Anterior cingulate cortex (tissue), 58 donors: ENCODE data around the gene TMEM74B.

ENCODE experiments used
- DNase-seq, 58 donors: peaks; one replicate each; lab custom pipeline; 2025; lab: John Stamatoyannopoulos, UW

The TMEM74B gene

DNA sequence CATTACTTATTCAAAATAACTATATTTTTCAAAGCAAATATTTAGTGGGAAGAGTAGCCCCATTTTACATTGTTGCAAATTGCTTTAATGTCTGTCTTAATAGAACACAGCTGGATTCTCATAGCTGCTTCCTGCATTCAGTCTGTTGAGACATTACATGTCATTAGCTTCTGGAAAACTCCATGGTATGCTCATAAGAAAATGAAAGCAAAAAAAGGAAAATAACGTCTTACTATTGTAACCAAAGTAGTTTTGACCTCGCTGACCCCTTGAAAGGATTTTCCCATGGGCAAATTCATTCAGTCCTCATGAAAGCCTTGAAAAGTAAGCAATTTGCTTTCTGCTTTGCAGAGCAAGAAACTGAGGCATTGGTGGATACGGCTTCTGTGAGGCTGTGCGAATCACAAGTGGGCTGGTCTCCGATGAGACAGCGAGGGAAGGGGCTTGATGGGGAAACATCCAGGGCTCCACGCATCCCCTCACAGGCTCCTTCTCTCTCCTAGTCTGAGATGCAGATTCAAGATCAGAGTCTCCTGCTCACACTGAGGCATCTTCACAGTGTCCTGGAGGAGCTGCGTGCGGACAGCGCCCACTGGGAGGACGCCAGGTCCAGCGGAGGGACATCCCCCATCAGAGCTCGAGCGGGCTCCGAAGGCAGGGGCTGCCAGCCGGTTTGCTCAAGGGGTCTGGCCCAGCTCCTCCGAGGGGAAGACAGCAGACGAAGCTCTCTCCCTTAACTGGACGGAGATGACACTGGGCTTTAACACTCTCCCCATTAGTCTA is 21.8 kb upstream of the TMEM74B start:
- no peak for DNase-seq

DNA sequence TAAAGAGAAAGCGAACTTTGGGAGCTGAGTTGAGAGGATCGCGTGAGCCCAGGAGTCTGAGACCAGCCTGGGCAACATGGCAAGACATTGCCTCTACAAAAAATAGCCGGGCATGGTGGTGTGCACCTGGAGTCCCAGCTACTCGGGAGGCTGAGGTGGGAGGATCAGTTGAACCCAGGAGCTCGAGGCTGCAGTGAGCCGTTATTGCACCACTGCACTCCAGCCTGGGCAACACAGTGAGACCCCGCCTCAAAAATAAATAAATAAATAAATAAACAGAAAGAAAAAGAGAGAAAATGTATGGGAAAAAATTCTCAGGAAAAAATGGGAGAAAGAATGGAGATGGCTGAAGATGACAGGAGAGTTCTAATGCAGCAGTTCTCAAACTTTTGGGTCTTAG is 21.0 kb upstream of the TMEM74B start:
- no peak for DNase-seq

DNA sequence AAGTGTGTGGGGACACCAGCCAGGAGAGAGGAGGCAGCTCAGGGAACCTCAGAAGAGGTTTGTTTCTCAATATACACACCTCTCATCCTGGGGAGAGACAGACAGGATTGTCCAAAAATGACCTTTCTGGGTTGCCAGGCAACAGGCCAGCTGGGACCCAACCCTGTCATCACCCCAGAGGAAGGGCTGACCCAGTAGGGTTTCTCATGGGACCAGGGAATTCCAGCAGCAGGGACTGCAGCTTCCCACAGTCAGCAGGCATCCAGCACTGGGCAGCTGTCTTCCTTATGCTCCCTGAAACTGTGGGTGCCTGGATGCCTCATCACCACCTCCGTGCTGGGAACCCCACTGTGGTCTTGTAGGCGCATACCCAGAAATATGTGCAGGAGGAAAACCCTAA is 19.8 kb upstream of the TMEM74B start:
- DNase-seq, result no peak

DNA sequence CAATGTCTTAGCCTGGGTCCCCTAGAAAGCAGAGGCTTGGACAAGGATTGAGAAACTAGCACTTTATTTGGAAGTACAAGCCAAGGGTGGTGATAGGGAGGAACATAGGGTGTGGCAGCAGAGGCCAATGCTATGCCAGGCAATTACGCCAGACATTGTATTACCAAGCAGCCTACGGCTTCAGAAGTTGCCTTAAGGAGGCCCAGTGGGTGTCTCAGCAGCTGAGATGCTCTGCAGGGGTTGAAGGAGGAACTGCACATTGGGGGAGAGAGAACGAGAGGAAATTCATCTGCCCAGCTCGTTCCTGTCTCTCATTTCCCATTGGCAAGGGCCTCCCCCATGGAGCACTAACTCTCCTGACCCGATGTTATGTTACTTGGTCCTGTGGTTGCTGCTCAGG is 19.3 kb upstream of the TMEM74B start:
- DNase-seq, result no peak

DNA sequence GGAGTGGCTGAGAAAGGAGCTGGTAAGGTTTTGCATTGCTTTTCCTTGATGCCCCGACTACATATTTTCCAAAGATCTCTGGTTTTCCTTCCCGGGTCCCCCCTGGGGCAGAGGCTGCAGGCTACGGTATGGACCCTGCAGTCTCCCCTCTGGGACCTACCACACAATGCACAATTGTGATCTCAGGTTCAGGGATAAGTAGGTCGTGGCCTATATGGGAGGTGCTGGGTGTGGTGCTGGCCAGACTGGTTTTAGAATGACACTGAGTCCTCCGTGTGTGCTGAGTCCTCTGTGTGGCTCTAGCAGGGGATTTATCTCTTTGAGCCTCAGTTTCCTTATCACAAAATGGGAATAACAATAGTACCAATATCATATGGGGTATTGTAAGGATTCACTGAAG is 18.8 kb upstream of the TMEM74B start:
- DNase-seq, result no peak

DNA sequence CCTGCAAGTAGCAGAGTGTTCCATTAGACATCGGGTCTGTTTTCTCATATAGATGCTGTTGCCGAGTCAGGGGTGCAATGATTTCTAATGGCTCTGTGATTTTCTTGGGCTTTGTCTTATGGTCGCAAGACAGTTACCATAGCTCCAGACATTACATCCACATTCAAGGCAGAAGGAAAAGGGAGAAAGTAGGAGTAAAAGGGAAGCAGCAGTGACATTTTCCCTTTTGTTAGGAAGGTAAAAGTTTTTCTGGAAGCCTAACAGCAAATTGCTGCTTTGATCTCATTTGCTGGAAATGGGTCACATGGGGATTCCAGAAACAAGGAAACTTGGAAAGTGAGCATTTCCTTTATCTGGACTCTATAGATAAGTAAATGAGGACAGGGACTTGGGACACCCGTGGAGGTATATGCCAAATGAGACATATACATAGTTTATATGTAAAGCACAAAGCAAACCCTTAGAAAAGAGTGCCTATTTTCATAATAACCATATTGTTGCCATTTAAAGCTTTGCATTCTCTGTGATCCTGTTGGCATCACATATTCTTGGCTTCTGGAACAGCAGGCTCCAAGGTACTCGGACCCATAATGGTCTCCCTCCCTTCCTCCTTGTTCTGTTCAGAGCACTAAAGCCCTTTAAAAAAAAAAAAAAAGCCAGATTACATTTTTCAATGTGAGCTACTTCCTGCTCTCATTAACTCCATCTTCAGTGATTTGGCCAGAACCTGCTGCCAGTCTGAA is 18.2 kb upstream of the TMEM74B start, which contains the start of gene C20orf202:
Gene C20orf202 (plus strand): TSS at position 693 of the 743 bp plus-strand sequence. CDS start 132 bp downstream, outside the sequence.
- no peak for DNase-seq

DNA sequence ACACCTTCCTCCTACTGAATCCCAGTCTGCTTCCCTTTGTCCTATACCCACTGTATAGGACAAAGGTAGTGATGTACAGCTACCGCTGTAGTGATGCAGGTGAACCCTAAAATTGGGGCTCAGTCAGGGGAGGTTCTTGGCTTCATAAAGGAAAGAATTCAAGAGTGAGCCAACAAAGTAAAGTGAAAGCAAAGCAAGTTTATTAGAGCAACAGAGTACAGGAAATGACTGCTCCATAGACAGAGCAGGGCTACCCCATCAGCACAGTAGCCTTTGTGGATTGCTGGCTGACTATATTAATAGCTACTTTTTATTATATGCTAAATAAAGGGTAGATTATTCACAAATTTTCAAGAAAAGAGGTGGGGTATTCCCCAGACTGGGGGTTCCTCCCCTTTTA is 15.2 kb upstream of the TMEM74B start:
- DNase-seq, result no peak

DNA sequence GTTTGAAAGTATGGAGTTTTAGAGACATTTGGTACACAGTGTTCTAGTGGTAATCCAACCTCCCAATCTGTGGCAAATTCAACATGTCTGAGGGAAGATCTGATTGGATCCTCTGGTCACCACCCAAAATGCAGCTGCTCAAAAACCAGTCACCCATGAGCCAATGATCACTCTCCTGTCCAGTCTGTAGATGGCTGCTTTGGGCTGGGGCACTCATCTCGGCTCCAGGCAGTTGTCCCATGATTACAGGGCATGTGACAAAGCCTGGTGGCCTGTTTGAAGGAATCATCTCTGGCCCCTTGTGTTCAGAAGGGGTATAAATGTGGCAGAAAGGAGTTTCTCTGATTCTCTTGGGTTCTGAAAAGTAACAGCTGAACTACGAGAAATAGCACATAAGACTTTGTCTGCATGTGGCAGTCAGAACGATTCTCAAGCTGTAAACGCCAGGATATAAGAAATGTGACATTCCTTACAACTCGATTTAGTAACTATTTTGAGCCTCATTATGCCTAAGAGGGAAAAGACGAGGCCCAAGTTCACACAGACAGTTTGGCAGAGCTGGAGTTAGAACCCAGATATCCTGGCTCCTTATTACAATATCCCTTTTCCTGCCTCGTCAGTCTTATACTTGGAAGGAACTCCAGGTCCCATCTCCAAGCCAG is 14.6 kb upstream of the TMEM74B start:
- no peak for DNase-seq

DNA sequence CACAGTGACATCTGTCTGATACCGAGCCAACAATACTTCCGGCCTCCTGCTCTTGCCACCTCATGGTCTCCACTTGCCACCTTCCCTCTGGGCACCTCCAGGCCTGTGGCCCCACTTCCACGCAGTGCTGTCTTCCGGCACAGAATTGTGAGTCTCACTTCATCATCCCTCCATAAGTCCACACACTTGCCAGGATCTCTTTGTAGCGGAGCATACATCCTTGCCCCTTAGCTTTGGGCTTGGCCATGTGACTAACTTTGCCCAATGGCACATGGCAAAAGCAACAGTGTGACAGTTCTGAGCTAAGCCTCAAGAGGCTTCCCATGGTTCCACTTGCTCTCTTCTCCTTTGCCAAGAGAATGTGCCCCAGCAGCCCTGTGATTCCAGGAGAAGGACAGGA is 14.0 kb upstream of the TMEM74B start:
- no peak for DNase-seq

DNA sequence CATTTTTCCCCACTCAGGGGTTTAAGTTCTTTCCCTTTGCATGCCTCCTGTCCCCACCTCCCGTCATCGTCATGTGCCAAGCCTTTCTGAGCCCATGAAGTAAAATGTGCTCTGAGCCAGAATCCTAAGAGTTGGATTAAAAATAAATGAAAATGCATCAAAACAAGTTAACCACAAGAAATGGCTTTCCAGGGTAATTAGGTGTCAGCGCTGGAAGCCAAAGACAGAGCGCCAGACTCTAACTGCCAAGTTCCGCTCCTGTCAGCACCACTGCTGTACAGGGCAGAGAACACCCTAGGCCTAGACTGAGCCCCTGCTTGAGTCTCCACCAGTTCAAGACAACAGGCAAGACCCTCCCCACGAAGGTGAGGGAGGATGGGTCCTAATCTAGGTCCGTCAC is 13.0 kb upstream of the TMEM74B start:
- DNase-seq, result no peak

DNA sequence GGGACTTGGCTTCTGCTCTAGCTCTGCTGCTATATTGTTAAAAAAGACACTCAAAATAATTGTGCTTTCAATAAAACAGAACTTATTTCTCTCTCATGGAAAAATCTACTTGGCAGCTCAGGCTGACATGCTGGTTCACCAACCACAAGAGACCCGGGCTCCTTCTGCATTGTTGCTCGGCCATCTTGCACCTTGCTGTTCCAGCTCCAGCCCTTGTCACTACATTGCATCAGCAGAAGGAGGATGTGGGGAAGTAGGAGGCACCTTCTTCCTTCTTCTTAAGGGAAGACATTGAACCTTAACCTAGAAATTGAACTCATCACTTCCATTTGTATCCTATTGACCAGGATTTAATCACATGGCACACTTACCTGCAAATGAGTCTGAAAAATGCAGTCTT is 11.9 kb upstream of the TMEM74B start:
- DNase-seq, result no peak

DNA sequence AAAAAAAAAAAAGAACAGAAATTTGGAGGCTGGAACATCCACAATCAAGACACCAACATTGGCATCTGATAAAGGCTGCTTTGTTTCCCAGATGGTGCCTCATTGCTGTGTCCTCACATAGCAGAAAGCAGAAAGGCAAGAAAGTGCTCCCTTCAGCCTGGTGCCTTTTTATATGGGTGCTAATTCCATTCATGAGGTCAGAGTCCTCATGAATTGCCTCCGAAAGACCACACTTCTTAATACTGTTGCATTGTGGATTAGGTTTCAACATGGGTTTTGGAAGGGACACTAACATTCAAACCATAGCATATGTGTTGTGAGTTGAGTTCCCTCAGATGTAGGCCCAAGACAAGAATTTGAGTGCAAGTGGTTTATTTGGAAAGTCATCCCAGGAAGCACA is 10.4 kb upstream of the TMEM74B start:
- DNase-seq, result no peak

DNA sequence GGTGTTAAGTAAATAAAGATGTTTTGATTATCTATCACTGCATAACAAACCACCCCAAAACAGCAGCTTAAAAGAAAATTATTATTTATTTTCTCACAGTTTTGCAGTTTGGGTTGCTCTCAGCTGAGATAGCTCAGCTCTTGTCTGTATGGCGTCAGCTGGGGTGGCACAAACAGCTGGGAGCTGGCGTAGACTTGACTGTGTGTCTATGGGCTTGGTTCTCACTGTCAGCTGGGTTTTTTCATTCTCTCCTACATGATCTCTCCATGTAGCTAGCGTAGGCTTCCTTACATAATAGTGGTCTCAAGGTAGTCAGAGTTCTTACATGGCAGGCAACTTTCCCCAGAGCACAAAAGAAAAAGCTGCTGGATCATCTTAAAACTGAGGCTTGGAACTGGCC is 6.5 kb upstream of the TMEM74B start:
- DNase-seq, result no peak

DNA sequence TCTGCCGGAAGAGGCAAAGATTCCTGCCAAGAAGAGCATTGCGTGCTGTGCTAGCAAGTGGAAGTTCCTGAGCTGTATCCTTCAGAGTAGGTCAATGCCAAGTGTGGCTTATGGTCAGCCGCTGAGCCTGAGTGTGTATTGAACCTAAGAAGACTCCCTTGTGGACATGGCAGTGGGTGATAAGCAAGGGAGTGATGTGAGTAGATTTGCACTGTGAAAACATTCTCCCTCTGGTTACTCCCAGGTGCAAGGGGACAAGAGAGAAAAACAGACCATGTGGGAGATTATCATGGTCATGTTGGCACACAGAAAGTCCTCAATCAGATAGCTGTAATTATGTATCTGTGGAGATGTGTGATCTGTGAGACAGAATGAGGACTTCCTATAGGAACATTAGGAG is 6.1 kb upstream of the TMEM74B start:
- no peak for DNase-seq

DNA sequence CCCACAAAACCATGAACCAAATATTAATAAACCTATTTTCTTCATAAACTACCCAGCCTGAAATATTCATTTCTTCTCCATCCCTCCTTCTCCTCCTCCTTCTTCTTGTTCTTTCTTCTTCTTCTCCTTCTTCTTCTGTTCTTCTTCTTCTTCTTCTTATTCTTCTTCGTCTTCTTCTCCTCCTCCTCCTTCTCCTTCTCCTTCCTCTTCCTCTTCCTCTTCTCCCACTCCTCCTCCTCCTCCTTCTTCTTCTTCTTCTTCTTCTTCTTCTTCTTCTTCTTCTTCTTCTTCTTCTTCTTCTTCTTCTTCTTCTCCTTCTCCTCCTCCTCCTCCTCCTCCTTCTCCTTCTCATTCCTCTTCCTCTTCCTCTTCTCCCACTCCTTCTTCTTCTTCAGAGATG is 5.0 kb upstream of the TMEM74B start:
- DNase-seq, result no peak

DNA sequence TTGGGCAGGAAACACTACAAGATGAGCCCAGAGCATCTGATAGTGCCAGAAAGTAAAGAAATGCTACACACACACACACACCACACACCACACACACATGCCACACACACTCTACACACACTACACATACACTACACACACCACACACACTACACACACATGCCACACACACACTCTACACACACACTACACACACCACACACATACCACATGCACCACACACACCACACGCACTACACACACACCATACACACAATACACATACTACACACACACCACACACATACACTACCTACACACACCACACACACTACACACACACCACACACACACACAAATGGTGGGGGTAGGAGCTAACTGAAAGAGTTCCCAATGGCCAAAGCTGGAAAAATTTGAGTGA is 3.6 kb upstream of the TMEM74B start:
- DNase-seq, result no peak

DNA sequence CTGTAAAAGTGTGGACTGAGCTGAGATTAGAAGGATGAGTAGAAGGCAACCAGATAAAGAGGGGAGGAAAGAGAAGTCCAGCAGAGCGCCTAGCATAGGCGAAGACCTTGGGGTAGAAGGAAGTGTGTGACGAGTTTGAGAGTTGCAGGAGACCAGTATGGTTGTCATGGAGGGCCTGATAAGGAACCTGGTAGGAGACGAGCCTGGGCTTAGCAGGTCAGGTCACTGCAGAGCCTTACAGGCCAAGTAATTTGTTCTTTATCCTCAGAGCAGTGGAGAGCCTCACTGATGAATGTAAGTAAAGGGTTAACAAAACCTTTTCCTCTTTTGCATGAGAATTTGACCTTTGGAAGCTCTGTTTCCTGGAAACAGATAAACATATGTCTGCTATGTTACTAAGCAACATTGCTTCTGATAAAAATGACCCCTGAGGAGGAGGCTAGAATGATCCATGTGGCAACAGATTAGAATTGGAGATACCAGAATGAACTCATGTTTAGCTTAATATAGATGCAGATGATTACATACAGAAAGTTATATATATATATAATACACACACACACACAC is 2.9 kb upstream of the TMEM74B start:
- no peak for DNase-seq

DNA sequence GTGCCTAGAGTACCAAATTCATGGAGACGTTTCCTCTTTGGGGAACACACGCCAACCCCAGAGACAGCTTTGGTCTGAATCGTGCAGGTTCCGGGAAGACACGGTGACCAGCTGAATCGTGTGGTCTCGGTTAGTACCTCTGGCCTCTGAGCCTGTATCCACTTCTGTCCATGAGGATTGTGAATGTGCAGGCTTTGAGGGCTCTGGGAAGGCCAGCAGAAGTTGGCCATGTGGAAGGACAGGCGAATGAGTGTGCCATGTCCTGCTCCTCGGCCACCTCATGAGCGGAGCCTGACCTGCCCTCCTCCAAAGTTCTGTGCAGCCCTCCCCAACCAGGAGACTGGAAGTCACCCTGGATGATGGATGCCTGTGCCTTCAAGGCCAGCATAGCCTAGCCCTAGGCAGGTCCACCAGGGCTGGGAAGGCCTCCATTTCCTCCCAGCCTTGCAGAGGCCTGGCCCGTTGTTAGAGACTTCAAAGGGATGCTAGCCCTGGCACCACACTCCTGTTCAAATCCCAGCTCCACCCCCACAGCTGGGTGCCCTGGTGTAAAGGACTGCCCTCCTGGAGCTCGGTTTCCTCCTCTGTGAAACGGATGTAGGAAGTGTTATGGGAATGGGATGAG is 1.7 kb upstream of the TMEM74B start:
- DNase-seq, result no peak

DNA sequence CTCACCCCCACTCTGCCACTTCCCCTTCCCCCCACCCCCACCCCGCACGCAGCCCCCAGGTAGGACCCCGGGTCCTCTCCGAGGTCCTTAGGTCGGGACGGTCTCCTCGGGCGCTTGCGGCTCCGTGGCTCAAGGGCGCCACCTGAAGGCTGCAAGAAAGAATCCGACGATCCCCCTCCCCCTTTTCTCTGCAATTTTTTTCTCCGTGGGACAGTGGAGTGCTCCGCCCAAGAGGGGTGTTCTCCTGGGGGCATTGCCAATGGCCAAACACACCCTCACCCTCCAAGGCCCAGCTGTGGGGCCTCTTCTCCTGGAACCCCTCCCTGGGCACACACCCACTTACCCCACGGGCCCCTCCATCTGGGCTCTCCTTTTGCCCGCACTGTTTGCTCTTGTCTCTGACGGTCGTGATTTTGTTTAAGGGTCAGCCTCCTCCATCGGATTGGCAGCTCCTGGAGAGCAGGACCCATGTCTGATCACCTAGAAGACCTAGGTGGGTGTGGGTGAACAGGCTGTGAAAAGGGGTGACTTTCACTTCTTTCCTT is 1.1 kb upstream of the TMEM74B start:
- peak in 13 of 58 donors; percentile 7 to 70 (median 22) for DNase-seq

DNA sequence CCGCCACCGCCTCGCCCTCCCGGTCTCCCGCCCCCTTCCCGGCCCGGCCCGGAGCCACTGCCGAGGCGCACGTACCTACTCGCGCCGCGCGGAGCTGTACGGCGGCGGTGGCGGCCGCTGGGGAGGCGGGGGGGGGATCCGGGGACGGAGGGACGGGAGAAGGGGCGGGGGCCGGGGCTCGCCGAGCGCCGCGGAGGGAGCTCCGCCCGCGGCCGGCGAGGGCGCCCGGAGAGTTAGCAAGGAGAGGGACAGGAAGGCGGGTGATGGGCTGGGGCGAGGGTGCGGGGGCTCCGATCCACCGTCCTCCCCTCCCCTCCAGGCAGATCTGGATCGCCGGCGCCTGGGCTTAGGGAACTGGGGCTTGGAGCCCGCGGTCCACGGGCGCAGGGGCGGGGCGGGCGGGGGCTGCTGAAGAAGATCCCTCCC is 548 bp upstream of the TMEM74B start:
- peak in 1 of 58 donors; percentile 42 for DNase-seq
